Loucy (cell line): Measurements from ENCODE around the gene UBE2J2.

Experiments used
- H2AFZ ChIP-seq: fragments of 200-600 bp; sonication (generic); 2 replicates; pipeline ENCODE4 v1.6.0; 2016; ENCODE audit warnings: antibody characterized with exemption, mild to moderate bottlenecking, low read length, moderate library complexity
- H3F3A ChIP-seq: fragments of 200-600 bp; 2 replicates; pipeline ENCODE4 v1.6.0; 2016; ENCODE audit warnings: antibody characterized with exemption, low read depth, mild to moderate bottlenecking
- H3K27me3 ChIP-seq: fragments of 200-600 bp; sonication (generic); 2 replicates; pipeline ENCODE4 v1.6.1; 2014; ENCODE audit warnings: low read length, mild to moderate bottlenecking; ENCODE audit not compliant: insufficient read depth, poor library complexity, severe bottlenecking
- H3K36me3 ChIP-seq: fragments of 200-600 bp; sonication (generic); 2 replicates; pipeline ENCODE4 v1.6.1; 2016; ENCODE audit warnings: low read length; ENCODE audit not compliant: insufficient read depth
- H3K4me1 ChIP-seq: fragments of 200-600 bp; sonication (generic); 2 replicates; pipeline ENCODE4 v1.5.1; 2014; ENCODE audit warnings: low read length, mild to moderate bottlenecking; ENCODE audit not compliant: insufficient read depth, poor library complexity, severe bottlenecking
- H3K4me2 ChIP-seq: fragments of 200-600 bp; sonication (generic); 2 replicates; pipeline ENCODE4 v1.6.0; 2014; ENCODE audit warnings: antibody characterized with exemption, low read length, low read depth, mild to moderate bottlenecking; ENCODE audit not compliant: poor library complexity, severe bottlenecking
- H3K4me3 ChIP-seq: fragments of 200-600 bp; sonication (generic); 2 replicates; pipeline ENCODE4 v1.5.1; 2014; ENCODE audit warnings: low read length, mild to moderate bottlenecking, mixed read lengths; ENCODE audit not compliant: poor library complexity, severe bottlenecking
- H3K79me2 ChIP-seq: fragments of 200-600 bp; sonication (generic); 2 replicates; pipeline ENCODE4 v1.6.1; 2014; ENCODE audit warnings: low read length; ENCODE audit not compliant: insufficient read depth
- H3K9ac ChIP-seq: fragments of 200-600 bp; sonication (generic); 2 replicates; pipeline ENCODE4 v1.6.0; 2014; ENCODE audit warnings: mild to moderate bottlenecking, low read depth, low read length, moderate library complexity; ENCODE audit not compliant: poor library complexity, severe bottlenecking
- H3K9me2 ChIP-seq: fragments of 200-600 bp; sonication (generic); replicated peaks from 2 replicates; pipeline ENCODE4 v1.6.1; 2016; ENCODE audit warnings: low read depth, low read length, mixed read lengths
- H3K9me3 ChIP-seq: fragments of 200-600 bp; sonication (generic); 2 replicates; pipeline ENCODE4 v1.6.1; 2014; ENCODE audit warnings: mild to moderate bottlenecking, antibody characterized with exemption, low read length, low read depth; ENCODE audit not compliant: insufficient read depth
- H4K20me1 ChIP-seq: fragments of 200-600 bp; sonication (generic); 2 replicates; pipeline ENCODE4 v1.6.0; 2014; ENCODE audit warnings: antibody characterized with exemption, low read length, mild to moderate bottlenecking; ENCODE audit not compliant: insufficient read depth, poor library complexity, severe bottlenecking
- CTCF ChIP-seq: fragments of 200-600 bp; sonication (generic); conservative IDR thresholded peaks from 2 replicates; pipeline ENCODE4 v1.5.1; 2014; ENCODE audit warnings: mild to moderate bottlenecking, antibody characterized with exemption, low read length
- EZH2phosphoT487 ChIP-seq: fragments of 200-600 bp; IDR thresholded peaks from 2 replicates; pipeline ENCODE4 v1.6.1; 2018; ENCODE audit warnings: antibody characterized with exemption, mild to moderate bottlenecking, moderate library complexity, borderline replicate concordance

UBE2J2 gene

GRCh38 chr1:1238702-1239178, 34.9 kb downstream of the UBE2J2 start:
- no peak overlapping the region for H3K4me3 ChIP-seq
- peaks cover 16% of the 10 kb centered on the region for H3K79me2 ChIP-seq
- TF ChIP-seq EZH2phosphoT487 (no peak), CTCF (no peak)
- no peak overlapping the region for H3K4me2 ChIP-seq
- no peaks in the 10 kb centered on the region for H3K36me3 ChIP-seq
- no peak overlapping the region for H3K9ac ChIP-seq
- H3F3A ChIP-seq: no peaks in the 10 kb centered on the region
- H3K9me3 ChIP-seq: no peaks in the 10 kb centered on the region
- no peaks in the 10 kb centered on the region for H3K27me3 ChIP-seq
- peaks cover 3% of the 10 kb centered on the region for H4K20me1 ChIP-seq
- no peak overlapping the region for H2AFZ ChIP-seq
- no peaks in the 10 kb centered on the region for H3K9me2 ChIP-seq
- H3K4me1 ChIP-seq: peaks cover 1% of the 10 kb centered on the region

- H3F3A ChIP-seq: no peaks in the 10 kb centered on the region
- H3K4me2 ChIP-seq: no peak overlapping the region
- H4K20me1 ChIP-seq: peaks cover 3% of the 10 kb centered on the region
- H3K9me2 ChIP-seq: no peaks in the 10 kb centered on the region
- no peaks in the 10 kb centered on the region for H3K27me3 ChIP-seq
- H3K79me2 ChIP-seq: peaks cover 23% of the 10 kb centered on the region
- H3K9me3 ChIP-seq: no peaks in the 10 kb centered on the region
- peaks cover 8% of the 10 kb centered on the region for H3K4me1 ChIP-seq
- TF ChIP-seq CTCF: no peak
- TF ChIP-seq EZH2phosphoT487: no peak
- H3K36me3 ChIP-seq: no peaks in the 10 kb centered on the region
- no peak overlapping the region for H3K9ac ChIP-seq
- no peak overlapping the region for H3K4me3 ChIP-seq
- no peak overlapping the region for H2AFZ ChIP-seq
These were observed 35.6 kb downstream of the UBE2J2 start for GRCh38 chr1:1237874-1238701.

- H3F3A ChIP-seq: no peaks in the 10 kb centered on the region
- H3K4me3 ChIP-seq: no peak overlapping the region
- H3K36me3 ChIP-seq: no peaks in the 10 kb centered on the region
- peaks cover 30% of the 10 kb centered on the region for H3K79me2 ChIP-seq
- peaks cover 11% of the 10 kb centered on the region for H3K4me1 ChIP-seq
- no peak overlapping the region for H2AFZ ChIP-seq
- no peaks in the 10 kb centered on the region for H3K9me2 ChIP-seq
- H3K9me3 ChIP-seq: no peaks in the 10 kb centered on the region
- H3K9ac ChIP-seq: no peak overlapping the region
- H3K27me3 ChIP-seq: no peaks in the 10 kb centered on the region
- peaks cover 3% of the 10 kb centered on the region for H4K20me1 ChIP-seq
- TF ChIP-seq EZH2phosphoT487 (no peak), CTCF (no peak)
- no peak overlapping the region for H3K4me2 ChIP-seq
These were observed 36.4 kb downstream of the UBE2J2 start for GRCh38 chr1:1236945-1237873.
